HG02852 (cell line): ENCODE data around the gene VPS8.

Experiments
- ATAC-seq: cut with Tn5 transposase; IDR thresholded peaks from one replicate; pipeline ENCODE4 v1.9.1; 2021; ENCODE audit warnings: mild to moderate bottlenecking, moderate library complexity; ENCODE audit not compliant: unreplicated experiment

Gene VPS8

DNA sequence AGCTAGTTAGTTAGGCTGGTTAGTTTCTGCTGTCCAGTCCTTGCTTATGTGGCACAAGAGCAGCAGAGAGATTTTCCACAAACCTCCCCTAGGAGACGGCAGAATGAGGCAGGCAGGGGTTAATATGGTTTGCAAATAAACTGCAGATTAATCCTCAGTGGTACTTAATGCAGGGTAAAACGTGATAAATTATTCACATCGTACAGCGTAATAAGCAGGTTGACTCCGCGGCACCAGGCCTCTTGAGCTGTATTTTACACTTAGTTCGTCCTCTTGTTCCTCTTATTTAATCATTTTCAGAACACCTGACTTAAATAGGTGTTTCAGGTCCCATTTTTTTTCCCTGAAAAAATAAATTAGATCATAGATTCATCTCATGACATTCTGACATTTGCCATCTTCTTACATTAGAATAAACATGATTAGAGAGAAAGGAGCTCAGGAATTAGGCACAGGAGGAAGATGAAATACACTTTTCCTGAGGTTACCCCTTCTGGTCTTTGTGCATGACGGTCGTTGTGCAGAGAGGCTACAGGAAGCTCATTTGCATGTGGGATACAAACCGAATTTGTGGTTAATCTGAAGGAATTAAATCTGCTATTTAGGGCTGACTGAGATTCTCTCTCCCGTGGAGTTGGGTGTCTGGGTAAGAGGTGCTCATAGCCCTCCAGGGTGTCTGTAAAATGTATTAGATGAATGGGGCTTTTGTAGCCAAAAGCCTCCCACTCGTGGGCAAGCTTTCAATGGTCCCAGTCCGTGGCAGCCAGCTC is 27.1 kb upstream of the VPS8 start:
- no peak for ATAC-seq

DNA sequence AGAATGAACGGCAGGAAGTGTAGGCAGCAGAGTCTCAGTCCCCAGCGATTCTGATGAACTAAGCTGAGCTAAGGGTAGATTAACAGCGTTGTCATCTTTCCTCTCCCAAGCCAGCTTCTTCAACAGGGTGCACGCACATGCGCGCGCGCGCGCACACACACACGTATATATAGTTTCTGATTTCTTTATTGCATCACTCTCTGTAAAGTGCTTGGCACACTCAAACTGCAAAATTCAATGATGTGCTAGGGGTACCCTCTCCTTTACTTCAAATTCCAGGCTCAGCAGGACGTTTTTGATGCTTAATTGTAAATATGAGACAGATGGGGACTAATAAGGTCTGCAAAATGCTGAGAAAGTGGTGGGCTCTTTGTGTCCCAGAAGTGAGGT is 26.1 kb upstream of the VPS8 start:
- ATAC-seq: no peak

- no peak for ATAC-seq
These were observed 25.6 kb upstream of the VPS8 start for GRCh38 chr3:184786280-184786941.

GRCh38 chr3:184788751-184789150 is 23.2 kb upstream of the VPS8 start:
- ATAC-seq: no peak

DNA sequence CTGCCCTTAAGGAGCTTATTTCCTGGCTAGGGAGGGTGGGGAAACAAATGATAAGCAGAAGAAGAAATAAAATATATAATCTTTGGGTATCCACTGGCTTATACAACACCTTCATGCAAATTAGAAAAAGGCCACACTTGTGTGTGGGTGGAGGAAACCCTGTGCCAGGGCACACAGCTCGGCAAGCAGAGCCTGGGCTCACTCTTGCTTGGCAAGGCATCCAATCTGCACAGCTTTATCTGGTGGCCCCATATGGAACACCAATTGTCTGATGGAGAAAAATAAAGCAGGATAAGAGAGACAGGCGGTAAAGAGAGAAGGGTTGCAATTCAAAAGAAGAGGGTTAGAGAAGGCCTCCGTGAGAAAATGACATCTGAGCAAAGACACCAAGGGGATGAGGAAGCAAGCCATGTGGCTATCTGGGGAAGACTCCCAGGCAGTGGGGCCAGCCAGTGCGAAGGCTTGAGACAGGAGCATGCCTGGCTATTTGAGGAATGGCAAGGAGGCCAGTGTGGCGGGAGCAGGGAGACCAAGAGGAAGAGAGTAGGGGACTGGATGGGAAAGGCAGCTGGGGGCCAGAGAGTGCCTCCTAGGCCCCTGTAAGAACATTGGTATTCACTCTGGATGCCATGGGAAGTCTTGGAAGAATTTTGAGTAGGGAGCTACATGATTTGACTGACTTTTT is 22.5 kb upstream of the VPS8 start:
- no peak for ATAC-seq

- ATAC-seq: no peak
These were observed 20.8 kb upstream of the VPS8 start for GRCh38 chr3:184791171-184791570.

DNA sequence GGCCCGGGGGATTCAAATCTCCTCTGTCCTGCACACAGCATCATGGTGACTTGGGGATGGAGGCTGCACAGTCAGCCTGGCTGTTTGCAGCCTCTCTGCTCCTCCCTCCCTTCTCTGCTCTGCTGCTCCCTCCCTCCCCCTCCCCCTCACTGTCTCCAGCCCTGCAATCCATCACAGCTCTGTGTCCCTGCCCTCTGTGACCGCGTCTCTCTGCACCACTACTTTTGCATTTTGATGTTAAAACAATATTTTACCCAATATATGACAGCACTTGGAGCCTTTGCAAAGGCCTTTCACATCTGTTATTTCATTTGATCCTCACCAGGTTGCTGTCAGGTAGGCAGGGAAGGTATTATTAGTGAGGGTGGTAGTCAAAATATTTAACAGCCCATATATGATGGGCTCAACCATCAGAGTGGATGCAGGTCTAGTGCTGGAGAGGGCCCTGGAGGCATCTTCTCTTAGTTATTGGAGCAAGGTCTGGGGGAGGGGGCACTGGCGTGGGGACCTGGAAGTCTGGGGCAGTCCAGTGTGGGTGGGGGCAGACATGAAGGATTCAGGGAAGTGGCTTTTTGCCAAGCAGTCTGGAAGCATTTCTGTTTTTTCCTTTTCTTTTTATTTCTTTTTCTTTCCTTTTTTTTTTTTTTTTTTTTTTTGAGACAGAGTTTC is 16.3 kb upstream of the VPS8 start:
- ATAC-seq: no peak

GRCh38 chr3:184796551-184796950 is 15.4 kb upstream of the VPS8 start:
- ATAC-seq: no peak

GRCh38 chr3:184796954-184797353 is 15.0 kb upstream of the VPS8 start:
- ATAC-seq: no peak

DNA sequence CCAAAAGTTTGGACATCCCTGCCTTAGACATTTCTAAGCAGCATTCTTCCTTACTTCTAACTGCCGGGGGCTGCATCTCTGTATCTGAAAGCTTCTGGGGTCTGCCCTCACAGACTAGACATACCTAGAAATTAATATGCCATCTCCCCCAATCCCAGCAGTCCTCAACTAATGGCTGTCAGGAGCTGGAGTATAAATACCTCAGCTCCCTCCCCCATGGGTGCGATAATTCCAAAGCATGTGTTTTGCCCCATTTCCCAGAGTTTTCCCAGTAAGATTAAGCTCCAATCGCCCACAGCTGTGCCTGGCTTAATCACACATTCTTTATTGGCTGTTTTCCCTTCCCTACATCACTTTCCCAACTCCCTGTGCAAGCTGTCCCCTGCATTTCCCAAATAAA is 13.8 kb upstream of the VPS8 start:
- ATAC-seq: no peak

GRCh38 chr3:184800349-184800930 is 11.5 kb upstream of the VPS8 start:
- ATAC-seq: no peak

DNA sequence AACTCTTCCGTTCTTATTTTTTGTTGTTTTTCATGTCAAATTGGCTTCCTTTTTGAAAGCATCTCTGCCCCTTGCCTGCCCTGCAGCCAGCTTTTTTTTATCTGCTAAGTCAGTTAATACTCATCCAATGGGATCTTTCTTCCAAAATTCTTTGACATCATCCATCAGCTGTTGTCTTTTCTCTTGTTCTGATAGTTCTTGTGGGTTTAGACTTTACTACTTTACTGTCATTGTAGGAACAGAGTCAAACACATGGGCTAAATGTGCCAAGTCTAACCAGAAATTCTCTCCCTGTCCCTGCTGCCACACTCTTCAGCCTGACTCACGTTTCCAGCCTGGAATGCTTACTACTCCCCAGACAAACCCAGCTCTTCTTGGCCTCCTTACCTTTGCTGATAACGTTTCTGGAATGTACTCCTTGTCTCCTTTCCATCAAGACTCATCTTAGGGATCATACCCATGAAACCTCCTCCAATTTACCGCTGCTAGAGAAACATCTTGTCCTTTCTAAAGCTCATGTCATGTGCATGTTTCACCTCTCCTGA is 10.7 kb upstream of the VPS8 start:
- no peak for ATAC-seq

- ATAC-seq: no peak
These were observed 9.8 kb upstream of the VPS8 start for GRCh38 chr3:184802150-184802549.

DNA sequence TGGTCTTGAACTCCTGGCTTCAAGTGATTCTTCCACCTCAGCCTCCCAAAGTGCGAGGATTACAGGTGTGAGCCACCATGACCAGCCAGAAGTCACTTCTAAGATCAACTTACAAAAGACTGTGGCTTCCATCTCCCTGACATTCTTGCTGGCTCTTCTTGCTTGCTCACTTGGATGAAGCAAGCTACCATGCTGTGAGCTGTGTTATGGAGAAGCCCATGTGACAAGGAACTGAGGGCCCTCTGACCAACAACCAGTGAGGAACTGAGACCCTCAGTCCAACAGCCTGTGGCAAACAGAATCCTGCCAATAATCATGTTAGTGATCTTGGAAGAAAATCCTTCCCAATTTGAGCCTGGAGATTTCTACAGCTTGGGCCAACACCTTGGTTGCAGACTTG is 7.2 kb upstream of the VPS8 start:
- no peak for ATAC-seq

- no peak for ATAC-seq
These were observed 6.5 kb upstream of the VPS8 start for GRCh38 chr3:184805351-184806038.

DNA sequence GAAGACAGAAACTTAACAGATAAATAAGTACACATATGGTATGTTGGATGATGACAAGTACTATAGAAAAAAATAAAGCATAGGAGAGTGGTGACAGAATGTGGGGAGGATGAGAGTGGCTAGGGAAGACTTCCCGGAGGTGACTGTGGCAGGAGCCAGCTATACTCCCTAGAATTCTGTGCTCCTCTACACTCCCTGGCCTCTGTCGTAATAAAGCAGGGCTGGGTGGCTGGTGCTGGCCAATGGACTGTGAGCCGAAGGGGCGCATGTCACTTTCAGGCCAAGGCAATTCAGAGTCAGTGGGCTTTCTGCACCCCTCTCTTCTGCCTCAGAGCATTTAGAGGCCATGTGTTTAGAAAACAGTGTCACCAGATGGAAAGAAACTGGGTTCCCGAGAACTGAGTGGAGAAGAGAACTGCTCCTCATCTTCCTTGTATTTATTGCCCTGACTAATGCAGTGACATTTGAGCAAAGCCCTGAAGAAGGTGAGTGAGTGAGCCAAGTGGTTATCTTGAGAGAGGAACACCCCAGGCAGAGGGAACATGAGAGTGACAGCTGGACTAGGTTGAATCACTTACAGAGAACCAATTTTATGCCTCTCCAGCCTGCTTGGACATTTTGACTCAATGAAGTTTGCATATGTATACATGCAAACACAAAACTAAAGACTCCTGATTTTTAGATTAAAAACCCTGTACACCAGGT is 5.2 kb upstream of the VPS8 start:
- ATAC-seq: no peak

DNA sequence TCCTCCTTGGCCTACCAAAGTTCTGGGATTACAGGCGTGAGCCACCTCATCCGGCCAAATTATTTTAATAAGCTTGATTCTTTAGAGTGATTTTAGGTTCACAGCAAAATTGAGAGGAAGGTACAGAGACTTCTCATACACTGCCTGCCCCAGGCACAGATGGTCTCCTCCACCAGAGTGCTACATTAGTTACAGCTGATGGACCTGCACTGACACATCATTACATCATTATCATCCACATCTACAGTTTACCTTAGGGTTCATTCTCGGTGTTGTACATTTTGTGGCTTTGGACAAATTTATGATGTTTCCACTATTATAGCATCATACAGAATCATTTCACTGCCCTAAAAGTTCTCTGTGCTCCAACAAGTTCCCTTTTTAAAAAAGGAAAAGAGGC is 4.4 kb upstream of the VPS8 start:
- no peak for ATAC-seq

GRCh38 chr3:184808021-184808420 is 3.9 kb upstream of the VPS8 start:
- no peak for ATAC-seq

DNA sequence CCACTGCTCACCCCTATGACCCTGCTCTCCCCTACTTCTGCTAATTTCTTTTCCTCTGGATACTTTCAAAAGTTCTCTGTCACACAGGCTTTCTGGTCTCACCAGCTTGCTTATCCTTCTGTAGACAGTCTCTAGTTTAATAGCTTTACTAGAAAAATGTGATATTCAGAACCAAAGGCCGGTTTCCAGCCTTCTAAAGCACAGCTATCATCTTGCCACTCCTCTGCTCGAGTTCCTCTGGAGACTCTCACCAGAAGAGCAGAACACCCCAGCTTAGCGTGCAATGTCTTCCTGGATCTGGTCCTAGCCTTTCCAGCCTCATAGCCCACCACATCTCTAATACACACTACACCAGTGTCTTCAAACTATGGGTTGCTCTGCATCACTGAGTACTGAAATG is 1.8 kb upstream of the VPS8 start:
- ATAC-seq: no peak

DNA sequence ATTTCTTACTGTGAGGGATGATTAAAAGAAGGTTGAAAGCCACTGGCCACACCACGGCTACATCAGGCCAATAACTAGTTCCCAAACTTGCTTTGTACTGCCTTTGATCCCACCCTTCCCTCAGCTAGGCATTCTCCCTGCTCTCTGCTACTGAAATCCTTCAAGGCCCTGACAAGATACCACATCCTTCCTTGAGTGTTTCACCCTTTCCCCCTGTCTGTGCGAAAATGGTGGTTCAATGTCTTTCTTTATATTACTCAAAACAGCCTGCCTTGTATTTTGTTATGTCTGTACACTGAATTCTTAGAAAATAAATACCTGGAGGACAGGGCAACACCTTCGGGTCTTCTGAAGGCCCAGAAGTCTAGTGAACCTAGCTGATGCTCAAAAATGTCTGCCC is 932 bp upstream of the VPS8 start:
- no peak for ATAC-seq
